BJ (cell line): Measurements from ENCODE around the gene FAM72C. TPM values are rescaled to one million over a fixed set of nuclear protein-coding genes. Genes with fewer than 3 reads are reported as not detected.
"Not testable (repeated sequence)": the region's sequence is repeated elsewhere in the genome, so short reads cannot be mapped to it uniquely, and the experiment has no call there.

Experiments used
- CTCF ChIA-PET: fragments of 350-600 bp; formaldehyde crosslinking; extraction: SDS; loops from one replicate; lab custom pipeline; 2021; ENCODE audit warnings: antibody characterized with exemption, inconsistent platforms; lab: Yijun Ruan, JAX
- POLR2A ChIA-PET: fragments of 300-600 bp; sonication (Branson Sonifier 250); formaldehyde crosslinking; extraction: SDS; loops from one replicate; lab custom pipeline; 2021; ENCODE audit warnings: antibody characterized with exemption; lab: Charles Lee
- DNase-seq: peaks from one replicate; pipeline ENCODE4 v3.0.0-alpha.2; 2011; ENCODE audit warnings: low read depth
- H3K27me3 ChIP-seq: 2 replicates; pipeline ENCODE4 v1.6.0; 2011; ENCODE audit warnings: low read length; ENCODE audit not compliant: control insufficient read depth, insufficient read depth
- H3K36me3 ChIP-seq: 2 replicates; pipeline ENCODE4 v1.5.1; 2011; ENCODE audit warnings: low read length; ENCODE audit not compliant: control insufficient read depth, insufficient read depth
- H3K4me3 ChIP-seq: 2 replicates; pipeline ENCODE4 v1.5.1; 2011; ENCODE audit warnings: low read depth, mild to moderate bottlenecking, control low read depth, low read length
- polyA plus RNA-seq: library from polyadenylated mRNA; depleted of rRNA; stranded (reverse); fragments of >200 nt; gene quantifications from 2 replicates; pipeline ENCODE4 v1.2.3, GENCODE V29; 2011

Gene FAM72C
- polyA plus RNA-seq, 1 experiment, result 0.71 TPM

DNA sequence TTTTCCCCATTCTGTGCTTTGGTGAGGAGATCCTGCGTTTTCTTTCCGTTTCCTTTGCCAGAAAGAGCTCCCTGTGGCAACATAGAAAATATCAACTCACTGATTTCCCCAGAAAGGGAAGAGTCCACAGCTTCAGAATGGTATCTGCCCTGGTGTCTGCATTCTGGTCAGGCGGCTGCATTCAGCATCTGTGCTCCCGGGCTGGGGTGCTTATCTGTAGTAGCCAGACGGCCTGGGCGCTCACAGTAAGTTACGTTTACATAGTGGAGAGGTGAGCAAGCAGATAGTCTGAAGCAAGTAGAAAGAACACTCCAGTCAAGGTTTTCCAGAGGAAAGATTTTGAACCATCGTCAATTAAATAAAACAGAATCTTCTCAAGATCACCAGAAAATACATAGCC is 29.3 kb upstream of the FAM72C start:
- H3K27me3 ChIP-seq, POLR2A ChIA-PET, H3K4me3 ChIP-seq, H3K36me3 ChIP-seq, CTCF ChIA-PET, DNase-seq: not testable (repeated sequence)

DNA sequence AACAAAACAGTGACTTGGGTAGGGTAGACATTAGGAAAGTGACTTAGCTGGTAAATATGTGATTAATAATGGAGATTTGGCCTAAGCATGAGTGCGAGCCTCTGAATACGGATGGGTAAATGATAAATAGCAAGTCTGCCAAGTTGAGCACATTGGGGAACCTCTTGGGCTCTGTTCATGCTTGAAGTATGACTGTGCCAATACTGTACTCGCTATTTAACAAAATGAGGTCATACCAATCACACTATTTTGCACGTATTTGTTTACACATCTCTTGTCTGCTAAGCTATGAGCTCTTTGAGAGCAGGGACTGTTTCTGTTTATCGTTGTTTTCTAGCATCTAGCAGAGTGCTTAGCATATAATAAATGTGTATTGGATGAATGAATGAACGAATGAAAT is 24.2 kb upstream of the FAM72C start:
- H3K36me3 ChIP-seq, POLR2A ChIA-PET, CTCF ChIA-PET, DNase-seq, H3K4me3 ChIP-seq, H3K27me3 ChIP-seq: not testable (repeated sequence)

DNA sequence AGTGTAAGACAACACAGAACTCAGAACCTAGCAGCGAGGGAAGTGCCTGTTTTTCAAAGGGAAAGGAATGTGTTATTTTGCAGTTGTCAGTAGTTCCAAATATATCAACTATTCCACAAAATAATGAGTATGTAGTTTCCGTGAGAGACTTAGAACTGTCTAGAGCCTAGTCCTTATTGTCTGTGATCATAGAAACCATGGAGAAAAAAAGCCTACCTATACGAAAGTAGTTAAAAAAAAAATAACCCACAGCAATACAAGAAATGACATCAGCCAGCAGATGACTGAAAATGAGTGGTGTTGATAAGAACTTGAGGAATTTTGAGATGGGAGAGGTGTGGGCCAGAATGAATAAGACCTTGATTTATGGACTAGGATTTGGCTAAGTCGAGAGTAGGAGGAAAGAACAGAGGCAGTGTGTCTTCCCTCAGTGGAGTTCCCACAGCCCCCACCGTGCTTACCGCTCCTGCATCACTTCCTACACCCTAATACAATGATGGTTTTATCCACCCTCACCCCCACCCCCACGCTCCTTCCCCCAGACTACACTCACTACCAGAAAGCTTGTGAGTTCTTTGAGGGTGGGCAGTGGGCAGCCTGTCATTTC is 21.6 kb upstream of the FAM72C start:
- H3K27me3 ChIP-seq, H3K36me3 ChIP-seq, POLR2A ChIA-PET, DNase-seq, H3K4me3 ChIP-seq, CTCF ChIA-PET: not testable (repeated sequence)

DNA sequence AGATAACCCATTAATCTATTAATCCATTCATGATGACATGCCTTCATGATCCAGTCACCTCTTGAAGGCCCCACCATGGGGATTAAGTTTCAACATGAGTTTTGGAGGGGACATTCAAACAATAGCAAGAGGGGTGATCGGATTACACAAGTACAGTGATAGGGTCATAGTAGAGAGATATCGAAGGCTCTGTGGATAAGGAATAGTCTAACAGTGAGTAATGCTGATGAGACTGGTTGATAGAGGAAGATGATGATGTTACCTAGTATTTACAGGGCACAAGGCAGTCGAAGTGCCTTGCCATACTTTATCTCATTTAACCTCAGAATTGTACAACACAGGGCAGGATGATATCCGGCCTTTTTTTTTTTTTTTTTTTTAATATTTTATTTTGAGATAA is 18.9 kb upstream of the FAM72C start:
- H3K36me3 ChIP-seq, CTCF ChIA-PET, H3K4me3 ChIP-seq, POLR2A ChIA-PET, H3K27me3 ChIP-seq, DNase-seq: not testable (repeated sequence)

DNA sequence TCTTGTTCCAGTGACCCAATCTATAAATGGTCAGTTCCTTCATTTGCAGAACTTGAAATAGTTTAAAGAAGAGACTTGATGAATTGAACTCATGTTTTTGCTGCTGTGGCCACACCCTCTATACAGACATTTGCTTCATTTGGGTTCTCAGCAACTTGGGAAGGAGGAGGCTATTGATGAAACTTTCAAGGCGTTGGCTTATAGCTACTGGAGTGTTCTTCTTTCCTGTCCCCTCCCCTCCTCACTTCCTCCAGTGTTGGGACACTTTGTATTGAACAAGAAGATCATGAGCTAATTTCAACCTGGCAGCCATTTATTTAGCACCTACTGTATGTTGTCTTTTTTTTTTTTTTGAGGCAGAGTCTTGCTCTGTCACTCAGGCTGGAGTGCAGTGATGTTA is 17.9 kb upstream of the FAM72C start:
- DNase-seq, CTCF ChIA-PET, H3K36me3 ChIP-seq, H3K27me3 ChIP-seq, POLR2A ChIA-PET, H3K4me3 ChIP-seq: not testable (repeated sequence)

GRCh38 chr1:143989427-143989712 is 17.6 kb upstream of the FAM72C start:
- H3K27me3 ChIP-seq, CTCF ChIA-PET, POLR2A ChIA-PET, H3K36me3 ChIP-seq, DNase-seq, H3K4me3 ChIP-seq: not testable (repeated sequence)

GRCh38 chr1:143988602-143989426 is 17.0 kb upstream of the FAM72C start:
- CTCF ChIA-PET, POLR2A ChIA-PET, DNase-seq: not testable (repeated sequence)

GRCh38 chr1:143987868-143988267 is 16.1 kb upstream of the FAM72C start:
- H3K36me3 ChIP-seq, CTCF ChIA-PET, H3K27me3 ChIP-seq, DNase-seq, POLR2A ChIA-PET, H3K4me3 ChIP-seq: not testable (repeated sequence)

More at GRCh38 chr1:143988602-143989426, 17.0 kb upstream of the FAM72C start:
- H3K27me3 ChIP-seq, H3K4me3 ChIP-seq, H3K36me3 ChIP-seq: not testable (repeated sequence)

DNA sequence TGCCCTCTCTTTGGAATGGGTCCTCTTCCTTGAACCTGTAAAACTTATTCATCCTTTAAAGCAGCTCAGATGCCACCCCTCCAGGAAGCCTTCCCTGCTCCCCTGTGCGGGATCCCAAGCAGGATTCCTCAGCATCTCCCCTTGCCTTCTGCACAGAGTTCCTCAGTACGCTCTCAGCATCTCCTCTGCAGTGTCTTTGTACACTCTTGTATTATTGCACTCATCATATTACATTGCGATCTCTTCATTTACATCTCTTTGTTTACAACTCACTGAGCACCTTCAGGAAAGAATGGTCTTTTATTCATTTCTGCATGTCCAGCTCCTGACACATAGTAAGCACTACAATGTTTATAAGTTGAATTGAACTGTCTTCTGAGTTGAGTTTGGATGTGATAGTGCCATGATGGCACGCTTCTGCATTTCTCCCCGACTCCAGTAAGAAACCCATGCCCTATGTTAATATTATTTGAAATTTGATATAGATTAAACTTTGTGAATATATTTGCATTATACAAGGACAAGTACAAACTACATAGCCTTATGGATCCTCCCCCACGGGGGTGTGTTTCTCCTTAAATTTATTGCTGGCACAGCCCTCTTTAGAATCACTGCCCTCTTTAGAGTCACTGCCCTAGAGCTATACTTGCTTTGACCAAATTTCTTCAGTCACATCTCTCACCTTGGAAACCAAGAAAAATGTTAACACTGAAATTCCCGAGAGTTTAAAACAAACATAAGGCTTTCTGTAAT is 13.1 kb upstream of the FAM72C start:
- H3K36me3 ChIP-seq, POLR2A ChIA-PET, H3K4me3 ChIP-seq, DNase-seq, CTCF ChIA-PET, H3K27me3 ChIP-seq: not testable (repeated sequence)

- POLR2A ChIA-PET, DNase-seq, H3K27me3 ChIP-seq, H3K36me3 ChIP-seq, CTCF ChIA-PET: not testable (repeated sequence)
- H3K4me3 ChIP-seq, result peak overlapping the region; percentile 39
Measured at GRCh38 chr1:143974416-143974815, 2.6 kb upstream of the FAM72C start.

DNA sequence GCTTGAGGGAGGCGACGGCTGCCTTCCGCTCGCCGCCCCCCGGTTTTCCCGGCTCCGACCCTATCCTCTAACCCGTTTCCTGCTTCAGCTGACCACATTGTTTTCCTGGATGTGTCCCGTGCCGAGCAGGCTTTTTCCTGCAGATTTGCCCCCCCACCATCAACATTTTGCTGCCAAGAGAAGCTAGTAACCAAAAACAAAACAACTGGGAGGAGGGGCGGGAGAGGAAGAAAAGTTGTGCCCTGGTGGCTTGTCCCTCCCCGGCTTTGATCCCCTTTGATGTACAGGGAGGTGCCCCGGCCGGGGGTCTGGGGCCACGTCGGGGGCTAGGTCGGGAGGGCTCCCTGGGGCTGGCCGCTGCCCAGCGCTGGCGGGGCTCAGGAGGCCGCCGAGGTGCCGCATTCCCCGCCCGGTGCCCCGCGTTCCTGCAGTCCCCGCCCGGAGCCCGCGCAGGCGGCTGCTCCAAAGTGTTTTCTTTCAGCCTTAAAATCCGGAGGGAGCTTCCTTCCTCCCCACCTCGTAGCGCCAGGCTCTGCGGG is 2.2 kb upstream of the FAM72C start:
- H3K27me3 ChIP-seq, POLR2A ChIA-PET, H3K36me3 ChIP-seq, CTCF ChIA-PET, DNase-seq: not testable (repeated sequence)
- peak overlapping the region; percentile 36 for H3K4me3 ChIP-seq

DNA sequence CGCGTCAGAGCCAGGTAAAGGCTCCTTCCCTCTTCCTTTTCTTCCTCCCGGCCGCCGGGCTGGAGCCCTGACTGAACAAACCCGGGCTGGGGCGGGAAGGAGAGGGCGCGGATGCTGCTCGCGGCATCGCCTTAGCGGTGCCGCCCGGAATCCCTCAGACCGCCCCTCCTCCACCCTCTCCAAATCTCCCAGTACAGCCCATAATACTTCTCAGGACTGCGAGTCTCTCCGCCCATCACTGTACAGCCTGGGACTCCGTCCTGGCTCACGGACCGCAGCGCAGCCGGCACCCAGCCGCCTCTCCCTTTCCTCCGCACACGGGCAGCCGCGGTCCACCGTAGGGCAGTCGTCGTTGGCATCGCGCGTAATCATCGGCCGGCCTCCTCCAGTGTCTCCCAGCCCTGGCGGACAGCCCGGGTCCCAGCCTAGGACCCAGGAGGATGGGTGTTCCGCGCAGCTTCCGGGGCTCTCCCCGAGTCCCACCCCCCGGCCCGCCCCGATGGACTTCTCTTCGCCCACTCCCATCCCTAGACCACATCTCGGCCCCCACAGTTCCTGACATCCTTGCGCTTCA is 1.1 kb upstream of the FAM72C start:
- H3K36me3 ChIP-seq, H3K4me3 ChIP-seq, DNase-seq, CTCF ChIA-PET, POLR2A ChIA-PET, H3K27me3 ChIP-seq: not testable (repeated sequence)
